Measurements from ENCODE around the gene HOXD1.

DNA sequence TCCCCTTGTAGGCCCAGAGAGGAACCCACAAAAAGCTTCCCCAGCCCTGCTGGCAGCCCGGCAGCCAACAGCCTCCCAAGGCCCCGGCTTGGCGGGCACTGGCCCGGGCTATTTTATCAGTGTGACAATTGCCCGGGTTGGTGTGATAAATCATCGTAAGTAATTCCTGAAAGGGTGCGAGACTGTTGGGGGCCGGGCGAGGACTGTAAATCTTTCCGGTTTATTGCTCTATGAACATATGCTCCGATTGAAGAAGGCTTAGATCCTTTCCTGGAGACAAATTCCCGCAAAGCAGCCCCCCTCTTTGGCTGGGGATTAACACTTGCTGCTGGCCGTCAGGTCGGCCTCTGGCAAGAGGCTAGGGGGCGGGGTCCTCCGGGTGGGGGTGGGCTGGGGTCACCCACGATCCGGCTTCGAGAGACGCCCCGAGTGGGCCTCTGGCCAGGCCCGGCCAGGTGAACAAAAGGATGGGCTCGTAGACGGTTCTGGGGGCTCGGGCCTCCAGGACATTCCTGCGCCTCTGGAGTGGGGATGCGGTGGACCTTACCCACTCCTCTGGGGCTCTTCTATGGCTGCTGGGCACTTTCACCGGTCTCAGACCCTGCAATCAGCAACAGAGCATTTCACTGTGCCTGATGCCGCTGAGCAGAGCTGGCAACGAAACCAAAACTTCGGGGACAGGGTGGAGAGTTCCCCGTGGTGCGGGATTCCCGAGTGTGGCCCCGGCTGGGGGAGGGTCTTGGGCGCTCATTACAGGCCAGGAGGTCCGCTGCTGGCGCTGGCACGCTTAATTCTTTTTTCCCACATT, 29.4 kb upstream of the HOXD1 start:
- TF ChIP-seq, protein P1, sequence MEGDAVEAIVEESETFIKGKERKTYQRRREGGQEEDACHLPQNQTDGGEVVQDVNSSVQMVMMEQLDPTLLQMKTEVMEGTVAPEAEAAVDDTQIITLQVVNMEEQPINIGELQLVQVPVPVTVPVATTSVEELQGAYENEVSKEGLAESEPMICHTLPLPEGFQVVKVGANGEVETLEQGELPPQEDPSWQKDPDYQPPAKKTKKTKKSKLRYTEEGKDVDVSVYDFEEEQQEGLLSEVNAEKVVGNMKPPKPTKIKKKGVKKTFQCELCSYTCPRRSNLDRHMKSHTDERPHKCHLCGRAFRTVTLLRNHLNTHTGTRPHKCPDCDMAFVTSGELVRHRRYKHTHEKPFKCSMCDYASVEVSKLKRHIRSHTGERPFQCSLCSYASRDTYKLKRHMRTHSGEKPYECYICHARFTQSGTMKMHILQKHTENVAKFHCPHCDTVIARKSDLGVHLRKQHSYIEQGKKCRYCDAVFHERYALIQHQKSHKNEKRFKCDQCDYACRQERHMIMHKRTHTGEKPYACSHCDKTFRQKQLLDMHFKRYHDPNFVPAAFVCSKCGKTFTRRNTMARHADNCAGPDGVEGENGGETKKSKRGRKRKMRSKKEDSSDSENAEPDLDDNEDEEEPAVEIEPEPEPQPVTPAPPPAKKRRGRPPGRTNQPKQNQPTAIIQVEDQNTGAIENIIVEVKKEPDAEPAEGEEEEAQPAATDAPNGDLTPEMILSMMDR (IDR thresholded peaks at IDR 0.05; ENCODE audit: low read depth, low read length, poor library complexity, severe bottlenecking): no peak
- no peak for TF ChIP-seq EZH2phosphoT487 (IDR thresholded peaks at IDR 0.05; ENCODE audit: borderline replicate concordance, low read length)
